DND-41 (cell line): ENCODE results near the gene SEMA7A.
"Not testable (repeated sequence)": the region's sequence is repeated elsewhere in the genome, so short reads cannot be mapped to it uniquely, and the experiment has no call there.

Experiments
- ATAC-seq: fragments of 200-7000 bp; cut with Tn5 transposase; 3 replicates; pipeline ENCODE4 v1.9.1; 2021; ENCODE audit warnings: low read depth; ENCODE audit not compliant: insufficient read depth
- DNase-seq: peaks from one replicate; pipeline ENCODE4 v3.0.0-alpha.2; 2020
- H2AFZ ChIP-seq: 2 replicates; pipeline ENCODE4 v1.6.0; 2012; ENCODE audit warnings: low read depth, low read length
- H3K27ac ChIP-seq: 2 replicates; pipeline ENCODE4 v1.5.1; 2012; ENCODE audit warnings: low read length, inconsistent platforms
- H3K27me3 ChIP-seq: fragments of 200-600 bp; sonication (generic); 2 replicates; pipeline ENCODE4 v1.6.0; 2012; ENCODE audit warnings: low read length, mild to moderate bottlenecking, inconsistent platforms; ENCODE audit not compliant: insufficient read depth, poor library complexity
- H3K36me3 ChIP-seq: 2 replicates; pipeline ENCODE4 v1.5.1; 2012; ENCODE audit warnings: low read length, inconsistent platforms; ENCODE audit not compliant: insufficient read depth
- H3K4me1 ChIP-seq: 2 replicates; pipeline ENCODE4 v1.5.1; 2012; ENCODE audit warnings: mild to moderate bottlenecking, low read length; ENCODE audit not compliant: insufficient read depth
- H3K4me2 ChIP-seq: 2 replicates; pipeline ENCODE4 v1.6.0; 2012; ENCODE audit warnings: mild to moderate bottlenecking, moderate library complexity, low read length, inconsistent platforms; ENCODE audit not compliant: insufficient read depth
- H3K4me3 ChIP-seq, 2 experiments: fragments of 200-600 bp in 1 of 2; shearing (Covaris generic) in 1 of 2; 2 replicates each; pipeline ENCODE4 v1.5.1; 2012 to 2016; ENCODE audit warnings: inconsistent platforms in 2 of 2, low read length in 2 of 2, mild to moderate bottlenecking in 2 of 2, low read depth in 1 of 2, moderate library complexity in 1 of 2
- H3K79me2 ChIP-seq: 2 replicates; pipeline ENCODE4 v1.6.0; 2012; ENCODE audit warnings: low read length, inconsistent platforms; ENCODE audit not compliant: insufficient read depth
- H3K9ac ChIP-seq: 2 replicates; pipeline ENCODE4 v1.6.0; 2012; ENCODE audit warnings: low read depth, mild to moderate bottlenecking, inconsistent platforms, low read length, moderate library complexity
- H3K9me3 ChIP-seq: 2 replicates; pipeline ENCODE4 v1.5.1; 2012; ENCODE audit warnings: low read length, moderate library complexity, mild to moderate bottlenecking, inconsistent platforms; ENCODE audit not compliant: insufficient read depth, severe bottlenecking
- H4K20me1 ChIP-seq: 2 replicates; pipeline ENCODE4 v1.6.0; 2012; ENCODE audit warnings: low read length; ENCODE audit not compliant: insufficient read depth
- CTCF ChIP-seq: IDR thresholded peaks from 2 replicates; pipeline ENCODE4 v1.5.1; 2012; ENCODE audit warnings: borderline replicate concordance, low read length, moderate library complexity, mild to moderate bottlenecking; ENCODE audit not compliant: poor library complexity, severe bottlenecking; ENCODE audit errors: extremely low read depth
- EZH2 ChIP-seq: IDR thresholded peaks from 3 replicates; pipeline ENCODE4 v1.6.1; 2012; ENCODE audit warnings: borderline replicate concordance, low read depth, mild to moderate bottlenecking, moderate library complexity, low read length, inconsistent platforms; ENCODE audit not compliant: severe bottlenecking

The SEMA7A gene

GRCh38 chr15:74460871-74461846 is 27.4 kb upstream of the SEMA7A start, which contains the start of gene UBL7:
Gene UBL7 (minus strand): TSS chr15:74461160. CDS start chr15:74458867, 2,293 bp downstream.
- H3K27me3 ChIP-seq = no peaks in the 10 kb centered on the region
- TF ChIP-seq EZH2 (no peak), CTCF (peak; percentile 25)
- H3K9me3 ChIP-seq = no peaks in the 10 kb centered on the region
- H3K4me2 ChIP-seq = peak within 1 kb of the TSS; percentile 77
- H4K20me1 ChIP-seq = no peaks in the 10 kb centered on the region
- DNase-seq (peak; percentile 97), ATAC-seq (peak; percentile 97)
- H3K79me2 ChIP-seq = peaks cover 50% of the 10 kb centered on the region
- H3K4me1 ChIP-seq = peaks cover 43% of the 10 kb centered on the region
- H2AFZ ChIP-seq = peak within 1 kb of the TSS; percentile 100
- peak within 1 kb of the TSS; percentile 96 for H3K27ac ChIP-seq
- peaks cover 12% of the 10 kb centered on the region; the same call in 1 of the 2 replicates for H3K36me3 ChIP-seq
- H3K4me3 ChIP-seq = peak within 1 kb of the TSS; percentile 85 to 97
- H3K9ac ChIP-seq = peak within 1 kb of the TSS; percentile 94

GRCh38 chr15:74460298-74460697 is 26.5 kb upstream of the SEMA7A start:
- TF ChIP-seq CTCF (no peak), EZH2 (no peak)
- H3K79me2 ChIP-seq = peaks cover 50% of the 10 kb centered on the region
- H3K4me2 ChIP-seq = peak overlapping the region; percentile 77
- ATAC-seq (no peak), DNase-seq (no peak)
- peak overlapping the region; percentile 85 to 97 for H3K4me3 ChIP-seq
- H3K27ac ChIP-seq = peak overlapping the region; percentile 83
- peaks cover 43% of the 10 kb centered on the region for H3K4me1 ChIP-seq
- no peaks in the 10 kb centered on the region for H3K27me3 ChIP-seq
- peak overlapping the region; percentile 100 for H2AFZ ChIP-seq
- H3K36me3 ChIP-seq = peaks cover 17% of the 10 kb centered on the region
- H3K9ac ChIP-seq = peak overlapping the region; percentile 94
- no peaks in the 10 kb centered on the region for H3K9me3 ChIP-seq
- no peaks in the 10 kb centered on the region for H4K20me1 ChIP-seq

- Histone ChIP-seq H3K4me1 (peaks cover 43% of the 10 kb centered on the region), H3K36me3 (peaks cover 21% of the 10 kb centered on the region), H3K4me3 (peak overlapping the region in 1 of 2 experiments; percentile 97; a peak in 1 of 4 replicates), H3K9ac (peak overlapping the region; percentile 94; the same call in 1 of the 2 replicates), H3K4me2 (peak overlapping the region; percentile 77), H3K79me2 (peaks cover 50% of the 10 kb centered on the region)
- H3K9me3 ChIP-seq, H3K27me3 ChIP-seq, H3K27ac ChIP-seq, DNase-seq, ATAC-seq, H2AFZ ChIP-seq, H4K20me1 ChIP-seq: not testable (repeated sequence)
Measured at GRCh38 chr15:74459798-74460197, 26.0 kb upstream of the SEMA7A start.

- TF ChIP-seq EZH2 = no peak
- TF ChIP-seq CTCF = no peak
- DNase-seq = no peak
- Histone ChIP-seq H3K9me3 (no peaks in the 10 kb centered on the region), H3K79me2 (peaks cover 40% of the 10 kb centered on the region), H4K20me1 (no peaks in the 10 kb centered on the region), H3K27me3 (no peaks in the 10 kb centered on the region), H3K4me1 (peaks cover 39% of the 10 kb centered on the region), H3K4me2 (no peak overlapping the region), H3K27ac (no peak overlapping the region), H3K36me3 (peaks cover 31% of the 10 kb centered on the region), H2AFZ (no peak overlapping the region), H3K9ac (no peak overlapping the region), H3K4me3 (no peak overlapping the region)
- ATAC-seq = no peak
Measured at GRCh38 chr15:74458473-74458872, 24.7 kb upstream of the SEMA7A start.

GRCh38 chr15:74457036-74457435 is 23.3 kb upstream of the SEMA7A start:
- H3K4me2 ChIP-seq, ATAC-seq, H3K9me3 ChIP-seq, H3K4me3 ChIP-seq, H3K27ac ChIP-seq, DNase-seq, H3K27me3 ChIP-seq, H2AFZ ChIP-seq, H3K9ac ChIP-seq, H4K20me1 ChIP-seq: not testable (repeated sequence)
- H3K36me3 ChIP-seq = peaks cover 42% of the 10 kb centered on the region
- peaks cover 26% of the 10 kb centered on the region for H3K79me2 ChIP-seq
- peaks cover 24% of the 10 kb centered on the region for H3K4me1 ChIP-seq
